GM21528 (cell line): ENCODE measurements around the gene UGT1A7.

Experiments used
- ATAC-seq: cut with Tn5 transposase; IDR thresholded peaks from one replicate; pipeline ENCODE4 v1.9.1; 2021; ENCODE audit warnings: mild to moderate bottlenecking, moderate library complexity; ENCODE audit not compliant: unreplicated experiment, low FRiP score

Gene UGT1A7

DNA sequence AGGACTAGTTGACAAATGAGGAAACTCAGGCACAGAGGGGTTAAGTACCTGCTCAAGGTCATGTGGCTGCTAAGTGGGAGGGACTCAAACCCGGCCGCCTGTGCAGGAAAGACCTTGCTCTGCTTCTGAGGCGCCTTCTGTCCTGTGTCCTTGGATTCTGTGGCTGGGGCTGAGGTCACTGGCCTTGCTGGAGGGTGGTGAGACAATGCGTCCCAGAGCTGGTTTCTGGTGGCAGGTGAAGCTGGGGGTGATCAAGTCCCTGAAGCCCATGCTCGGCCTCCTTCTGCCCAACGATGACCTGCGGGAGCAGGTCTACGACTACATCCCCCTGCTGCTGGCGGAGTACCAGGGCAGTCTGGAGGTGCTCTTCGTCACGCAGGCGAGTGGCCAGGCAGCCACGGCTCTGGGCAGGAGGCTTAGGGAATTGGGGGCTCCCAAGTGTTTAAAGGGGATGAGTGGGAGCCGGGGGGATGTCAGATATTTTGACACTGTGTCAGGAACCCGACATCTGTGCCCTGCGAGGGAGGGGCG is 112.5 kb downstream of the UGT1A7 start:
- no peak for ATAC-seq

DNA sequence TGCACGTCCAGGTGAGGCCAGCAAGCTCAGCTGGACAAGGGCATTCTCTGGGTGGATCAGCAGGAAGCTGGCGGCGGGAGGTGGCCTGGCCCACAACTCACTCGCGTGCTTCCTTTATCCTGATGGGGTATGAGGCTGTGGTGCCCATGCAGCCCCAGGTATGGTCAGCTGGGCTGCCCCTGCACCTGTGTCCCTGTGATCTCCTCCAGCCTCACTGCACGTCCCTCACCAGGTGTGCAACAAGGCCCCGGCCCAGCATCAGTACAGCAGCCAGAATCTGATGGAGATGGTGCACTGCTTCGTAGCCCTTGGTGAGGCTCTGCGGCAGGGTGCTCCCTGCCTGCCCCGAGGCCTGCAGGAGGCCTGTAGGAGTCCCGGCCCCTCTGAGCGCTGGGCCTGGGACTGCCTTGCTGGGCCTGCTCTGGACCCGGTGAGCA is 114.1 kb downstream of the UGT1A7 start:
- no peak for ATAC-seq

DNA sequence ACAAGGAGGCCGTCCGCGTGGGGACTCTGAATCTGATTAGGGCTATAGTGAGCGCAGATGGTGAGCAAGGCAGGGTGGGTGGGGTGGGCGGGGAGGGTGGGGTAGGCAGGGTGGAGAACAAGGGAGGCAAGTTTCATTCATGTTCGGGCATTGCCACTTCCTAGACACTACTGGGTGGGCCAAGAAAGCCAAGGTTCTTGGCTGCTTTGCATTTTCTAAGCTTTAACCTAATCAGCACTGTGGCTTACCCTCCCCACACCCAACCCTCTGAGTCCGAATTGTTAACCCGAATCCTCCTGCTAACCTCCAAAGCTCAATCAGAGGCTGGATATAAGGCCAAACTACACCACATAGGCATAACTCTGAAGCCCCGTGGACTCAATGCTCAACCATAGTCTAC is 114.6 kb downstream of the UGT1A7 start:
- no peak for ATAC-seq

DNA sequence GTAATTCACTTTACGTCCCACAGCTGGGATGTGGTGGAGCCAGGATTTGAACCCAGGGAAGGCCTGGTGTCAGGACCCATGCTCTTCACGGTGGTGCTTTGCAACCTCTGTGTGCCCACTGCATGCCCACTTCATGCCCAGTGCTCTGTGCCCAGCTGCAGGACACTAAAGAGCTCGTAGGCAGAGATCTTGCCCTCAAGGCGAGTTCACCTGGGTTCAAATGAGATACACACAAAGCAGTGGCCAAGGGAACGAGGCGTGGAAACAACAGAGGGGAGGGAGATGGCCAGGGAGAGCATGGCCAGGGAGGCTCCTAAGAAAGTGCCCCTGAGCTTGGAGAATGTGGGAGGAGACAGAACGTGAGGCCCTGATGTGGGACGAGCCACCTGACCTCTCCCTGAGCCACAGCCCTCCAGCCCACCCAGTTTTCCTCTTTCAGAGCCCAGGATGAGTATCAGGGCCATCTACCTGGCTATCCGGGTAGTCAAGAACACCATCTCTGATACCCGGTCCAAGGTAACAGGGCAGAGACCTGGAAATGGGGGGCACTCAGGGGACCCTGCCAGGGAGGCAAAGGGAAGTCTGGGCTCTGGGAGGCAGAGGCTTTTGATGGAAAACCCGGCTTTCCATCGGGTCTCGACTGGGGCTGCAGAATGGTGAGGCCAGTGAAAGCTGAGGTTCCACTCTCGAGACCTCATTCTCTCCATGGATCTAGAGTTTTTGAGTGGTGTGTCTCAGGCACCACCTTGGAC is 116.8 kb downstream of the UGT1A7 start:
- ATAC-seq = no peak

DNA sequence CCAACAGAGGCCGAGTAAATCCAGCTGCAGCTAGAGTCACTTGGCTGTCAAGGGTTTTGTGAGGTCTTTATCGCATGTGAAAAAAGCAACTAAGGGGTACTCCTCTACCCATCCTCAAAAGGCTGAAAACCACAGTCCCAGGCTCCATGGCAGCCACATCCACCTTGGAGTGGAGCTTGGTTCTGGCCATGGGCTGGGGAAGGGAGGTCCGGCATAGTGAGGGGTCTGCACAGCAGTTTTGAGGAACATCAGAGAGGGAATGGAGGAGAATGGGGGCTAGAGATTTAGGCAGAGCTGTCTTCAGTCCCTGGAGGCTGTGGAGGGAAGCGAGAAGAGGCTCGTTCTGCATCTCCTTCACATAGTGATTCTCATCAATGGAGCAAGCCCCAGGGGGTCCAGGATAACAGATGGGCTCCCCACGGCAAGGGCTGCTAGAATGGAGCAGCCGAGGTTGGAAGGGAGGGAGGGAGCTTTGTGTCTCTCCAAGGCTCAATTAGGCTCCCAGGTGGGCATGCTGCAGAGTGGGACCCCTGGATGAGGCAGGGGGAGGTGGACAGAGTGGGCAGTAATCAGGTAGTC is 117.5 kb downstream of the UGT1A7 start:
- no peak for ATAC-seq

DNA sequence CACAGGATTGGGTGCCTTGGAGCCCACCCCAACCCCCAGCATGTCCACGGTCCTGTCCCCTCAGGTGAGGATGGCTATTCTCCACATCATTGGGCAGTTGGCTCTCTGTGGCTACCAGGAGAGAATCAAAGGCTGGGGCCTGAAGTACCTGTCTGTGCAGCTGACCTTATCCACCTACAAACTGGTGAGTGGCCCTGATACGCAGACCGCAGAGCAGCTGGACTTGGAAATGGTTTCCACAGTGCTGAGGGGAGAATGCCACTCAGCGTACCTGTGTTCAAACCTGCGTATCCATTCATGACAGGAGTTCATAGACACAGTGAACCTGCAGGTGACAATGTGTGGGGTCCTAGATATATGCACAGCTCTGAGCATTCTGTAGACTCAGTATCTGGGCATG is 118.0 kb downstream of the UGT1A7 start:
- ATAC-seq = no peak

DNA sequence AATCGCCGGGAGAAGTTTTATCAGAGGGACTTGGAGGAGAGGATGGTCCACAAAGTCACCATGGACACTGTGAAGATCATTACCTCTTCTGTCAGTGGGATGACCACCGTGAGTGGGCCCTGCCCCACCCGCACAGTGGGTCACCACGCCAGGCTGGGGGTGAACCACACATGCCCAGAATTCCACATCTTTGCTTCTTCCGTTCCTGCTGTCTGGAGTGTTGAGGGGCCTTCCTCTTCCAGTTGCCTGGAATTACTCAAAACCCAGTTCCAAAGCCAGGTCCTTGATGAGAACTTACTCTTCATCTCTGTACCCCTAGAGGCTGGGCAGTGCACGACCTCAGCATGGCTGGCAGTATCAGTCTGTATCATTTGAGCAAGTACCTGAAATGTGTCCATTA is 118.5 kb downstream of the UGT1A7 start:
- ATAC-seq = no peak

DNA sequence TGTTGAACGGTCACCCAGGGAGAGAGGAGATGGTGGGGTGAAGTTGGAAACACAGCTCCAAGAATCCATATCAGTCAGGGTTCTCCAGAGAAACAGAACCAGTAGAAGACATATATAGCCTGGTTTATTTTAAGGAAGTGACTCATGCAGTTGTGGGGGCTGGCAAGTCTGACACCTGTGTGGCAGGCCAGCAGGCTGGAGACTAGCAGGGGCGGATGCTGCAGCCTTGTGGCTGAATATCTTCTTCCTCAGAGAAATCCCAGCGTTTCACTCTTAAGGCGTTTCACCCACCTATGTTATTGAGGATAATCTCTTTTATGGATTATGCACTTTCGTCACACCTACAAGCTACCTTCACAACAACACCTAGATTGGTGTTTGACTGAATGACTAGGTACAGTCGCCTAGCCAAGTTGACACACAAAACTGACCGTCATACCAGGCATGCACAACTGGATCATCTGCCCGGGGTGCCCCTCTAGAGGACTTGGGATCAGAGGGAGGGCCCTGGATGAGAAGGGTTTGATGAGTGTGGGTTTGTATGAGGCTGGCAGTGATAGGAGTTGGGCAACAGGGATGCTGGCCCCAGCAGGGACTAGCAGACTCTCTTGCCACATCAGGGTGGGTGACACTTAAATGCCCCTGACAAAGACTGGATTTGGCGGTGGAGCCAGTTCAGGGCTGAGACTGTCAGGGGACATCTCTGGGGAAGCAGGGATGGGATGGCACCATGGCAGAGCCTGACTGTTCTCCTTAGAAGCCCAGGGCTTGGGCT is 119.8 kb downstream of the UGT1A7 start:
- no peak for ATAC-seq

DNA sequence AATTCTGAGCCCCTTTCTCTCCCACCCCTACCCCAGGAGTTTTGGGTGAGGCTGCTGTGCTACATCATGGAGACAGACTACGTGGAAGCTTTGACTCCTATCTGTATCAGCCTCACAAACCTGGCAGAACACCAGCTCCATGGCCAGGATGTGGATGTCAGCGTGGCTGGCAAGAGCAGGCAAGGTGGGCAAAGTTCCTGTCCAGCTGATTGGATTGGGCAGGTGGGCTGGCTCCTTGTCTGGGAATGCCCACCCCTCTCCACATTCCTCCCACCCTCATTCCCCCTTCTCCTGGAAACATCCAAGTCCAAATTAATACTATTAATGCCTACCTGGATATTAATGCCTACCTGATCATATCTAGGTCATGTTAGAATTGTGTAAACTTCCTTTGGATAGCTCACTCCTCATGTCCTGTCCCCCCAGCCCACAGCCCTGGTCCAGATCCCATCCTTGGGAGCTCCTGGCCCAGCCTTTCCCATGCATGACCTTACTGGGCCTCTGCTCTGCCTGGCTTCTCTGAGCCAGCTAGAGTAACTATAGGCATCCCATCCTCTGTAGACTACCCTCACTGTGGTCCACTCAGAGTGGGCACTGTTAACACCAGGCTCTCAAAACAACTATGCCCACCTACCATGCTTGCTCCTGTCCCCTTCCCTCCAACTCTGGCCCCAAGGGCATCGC is 120.6 kb downstream of the UGT1A7 start:
- ATAC-seq = no peak

DNA sequence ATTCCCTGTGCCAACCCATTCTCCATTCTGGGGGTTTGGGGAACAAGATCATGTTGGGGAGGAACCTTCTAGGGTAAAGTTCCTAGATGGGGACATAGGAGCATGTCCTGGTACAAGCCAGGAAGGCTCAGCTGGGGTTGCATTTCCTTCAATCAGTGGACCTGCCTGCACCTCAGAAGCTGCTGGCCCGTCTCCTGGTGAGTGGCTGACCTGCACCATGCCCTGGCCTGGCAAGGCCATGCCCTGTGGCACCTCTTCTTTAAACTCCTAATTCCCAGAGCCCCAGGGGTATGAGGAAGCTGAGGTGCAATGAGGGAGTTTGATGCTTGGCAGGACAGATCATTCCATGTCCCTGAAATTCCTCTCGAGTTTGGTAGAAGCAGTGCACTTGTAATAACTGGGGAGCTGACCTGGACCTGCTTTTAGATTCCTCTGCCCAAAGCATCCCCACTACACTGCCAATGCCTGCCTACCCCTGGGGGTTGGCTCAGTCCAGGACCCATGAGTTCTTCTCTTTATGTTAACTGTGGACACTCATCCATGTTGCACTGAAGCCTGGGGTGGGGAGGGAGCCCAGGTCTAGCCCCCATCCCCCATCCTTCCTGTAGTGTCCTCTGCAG is 121.7 kb downstream of the UGT1A7 start:
- no peak for ATAC-seq

DNA sequence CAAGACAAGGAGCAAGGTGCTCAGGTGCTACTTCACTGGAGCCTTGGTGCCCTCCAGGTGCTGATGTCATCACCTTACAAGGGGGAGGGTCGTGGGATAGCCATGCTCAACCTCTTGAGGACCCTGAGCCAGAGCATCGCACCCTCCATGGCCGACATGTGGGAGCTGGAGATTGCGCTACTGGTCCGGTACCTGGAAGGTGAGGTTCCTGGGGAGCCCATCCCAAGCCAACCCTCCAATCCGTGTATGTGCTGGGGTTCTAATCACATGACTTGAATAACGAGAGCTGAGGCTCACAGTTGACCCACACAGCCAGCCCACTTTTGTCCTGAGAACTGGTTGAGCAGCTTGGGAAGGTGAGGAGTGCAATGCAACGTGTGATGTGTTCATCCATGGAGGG is 122.3 kb downstream of the UGT1A7 start:
- no peak for ATAC-seq

DNA sequence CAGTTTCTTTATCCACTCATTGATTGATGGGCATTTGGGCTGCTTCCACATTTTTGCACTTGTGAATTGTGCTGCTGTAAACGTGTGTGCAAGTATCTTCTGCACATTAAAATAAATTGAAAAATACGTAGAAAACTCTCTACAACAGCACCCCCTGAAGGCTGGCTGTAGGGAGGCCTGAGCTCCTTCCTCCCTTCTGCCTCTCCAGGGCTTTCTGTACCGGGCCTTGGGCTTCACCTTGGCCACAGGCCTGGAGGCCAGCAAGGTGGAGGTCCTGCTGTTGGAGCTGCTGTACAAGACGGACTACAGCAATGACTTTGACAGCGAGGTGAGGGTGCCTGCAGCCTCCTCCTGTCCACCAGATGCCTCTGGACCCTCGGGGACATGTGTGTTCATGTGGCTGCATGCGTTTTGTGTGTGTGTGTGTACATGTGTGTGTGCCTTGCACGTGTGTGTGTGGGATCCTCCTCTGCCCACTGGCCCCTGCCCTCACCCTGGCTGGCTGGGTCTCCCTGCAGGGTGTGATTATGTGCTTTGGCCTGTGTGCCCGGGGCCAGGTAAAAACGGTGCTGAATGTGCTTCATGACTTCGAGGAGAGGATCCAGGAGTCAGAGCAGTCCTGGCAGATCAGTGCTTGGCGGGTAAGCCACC is 125.6 kb downstream of the UGT1A7 start:
- no peak for ATAC-seq

DNA sequence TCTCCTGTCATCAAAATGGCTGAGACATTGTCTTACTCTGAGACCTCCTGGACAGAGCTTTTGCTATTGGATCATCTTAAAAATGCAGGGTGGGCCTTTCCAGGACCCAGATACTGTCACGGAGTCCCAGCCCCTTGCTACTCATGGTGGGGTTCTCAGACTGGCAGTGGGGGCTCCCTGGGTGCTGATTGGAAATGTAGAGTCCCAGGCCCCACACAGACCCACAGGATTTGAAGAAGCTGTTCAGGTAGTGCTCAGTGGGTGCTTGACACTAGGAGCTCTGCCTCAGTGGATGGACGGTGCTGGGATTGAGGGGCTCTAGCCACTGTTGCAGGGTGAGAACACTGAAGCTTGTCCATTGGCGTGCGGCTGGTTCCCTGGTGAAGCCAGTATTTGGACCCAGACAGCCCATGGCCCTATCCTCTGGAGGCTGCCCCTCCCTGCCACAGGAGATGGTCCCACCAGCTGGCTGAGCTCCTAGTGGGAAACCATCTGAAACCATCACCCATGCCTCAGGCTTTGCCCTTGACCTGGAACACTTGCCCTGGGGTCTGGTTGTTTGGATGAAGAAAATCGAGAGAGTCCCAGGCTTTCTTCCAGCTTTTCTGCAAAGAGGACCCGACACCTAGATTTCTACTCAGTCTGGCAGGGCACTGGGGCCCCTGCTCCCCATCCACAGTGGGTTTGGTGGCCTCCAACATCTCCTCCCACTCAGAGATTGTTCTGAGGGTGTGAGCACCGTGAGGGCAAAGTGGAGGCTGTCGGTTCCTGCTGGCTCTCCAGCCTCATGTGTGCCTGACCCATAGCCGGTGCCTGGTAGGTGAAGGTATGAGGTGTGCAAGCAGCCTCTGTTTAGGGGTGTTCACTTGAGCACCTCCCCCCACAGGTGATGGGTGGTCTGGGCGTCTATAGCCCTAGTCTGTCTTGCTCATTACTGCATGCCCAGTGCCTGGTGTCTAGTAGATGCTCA is 126.5 kb downstream of the UGT1A7 start:
- ATAC-seq = no peak

DNA sequence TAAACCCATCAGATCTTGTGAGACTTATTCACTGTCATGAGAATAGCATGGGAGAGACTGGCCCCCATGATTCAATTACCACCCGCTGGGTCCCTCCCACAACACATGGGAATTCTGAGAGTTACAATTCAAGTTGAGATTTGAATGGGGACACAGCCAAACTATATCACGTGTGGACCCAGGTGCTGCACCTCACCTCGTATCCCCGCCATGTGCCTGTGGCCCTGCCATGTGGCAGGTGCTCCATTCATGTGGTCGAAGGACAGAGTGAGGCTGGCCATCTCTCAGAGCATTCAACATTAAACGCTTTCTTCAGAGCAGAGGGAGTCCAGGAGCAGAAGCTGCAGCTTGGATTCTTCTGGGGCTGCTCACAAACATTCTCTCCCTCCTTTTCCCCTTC is 128.7 kb downstream of the UGT1A7 start:
- no peak for ATAC-seq

DNA sequence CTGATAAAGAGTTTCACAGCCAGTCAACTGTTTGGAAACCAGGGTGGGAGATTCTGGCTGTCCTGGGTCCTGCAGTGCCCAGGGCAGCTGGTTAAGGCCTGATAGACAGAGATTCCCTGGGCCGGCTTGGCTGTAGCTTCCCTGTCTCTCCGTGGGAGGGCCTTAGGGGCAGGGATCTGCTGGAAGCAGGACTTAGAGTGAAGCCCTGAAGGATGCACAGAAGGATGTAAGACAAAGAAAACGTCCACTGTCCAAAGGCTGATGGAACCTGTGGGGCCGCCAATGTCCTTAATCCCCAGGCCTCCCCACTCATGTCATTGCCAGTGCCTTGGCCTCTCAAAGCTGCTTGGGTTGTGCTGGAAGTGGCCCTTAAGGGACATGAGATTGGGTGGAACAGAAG is 129.4 kb downstream of the UGT1A7 start:
- ATAC-seq = no peak

DNA sequence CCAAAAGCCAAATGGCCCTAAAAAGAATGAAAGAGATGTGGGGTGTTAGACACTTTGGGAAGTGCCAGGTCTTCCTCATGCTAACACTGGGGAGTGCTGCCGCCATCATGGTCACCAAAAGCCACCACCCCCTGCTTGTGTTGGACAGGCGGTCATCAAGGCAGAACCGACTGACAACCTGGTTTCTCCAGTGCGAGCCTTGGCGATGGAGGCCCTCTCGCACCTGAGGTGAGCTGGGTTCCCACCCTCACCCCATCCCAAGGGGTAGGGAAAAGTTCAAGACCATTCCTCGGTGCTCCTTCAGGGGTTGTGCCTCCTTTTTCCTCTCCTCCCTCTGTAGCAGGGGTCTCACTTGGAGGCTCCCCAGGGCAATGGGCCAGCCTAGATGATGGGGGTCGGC is 130.0 kb downstream of the UGT1A7 start:
- ATAC-seq = no peak

DNA sequence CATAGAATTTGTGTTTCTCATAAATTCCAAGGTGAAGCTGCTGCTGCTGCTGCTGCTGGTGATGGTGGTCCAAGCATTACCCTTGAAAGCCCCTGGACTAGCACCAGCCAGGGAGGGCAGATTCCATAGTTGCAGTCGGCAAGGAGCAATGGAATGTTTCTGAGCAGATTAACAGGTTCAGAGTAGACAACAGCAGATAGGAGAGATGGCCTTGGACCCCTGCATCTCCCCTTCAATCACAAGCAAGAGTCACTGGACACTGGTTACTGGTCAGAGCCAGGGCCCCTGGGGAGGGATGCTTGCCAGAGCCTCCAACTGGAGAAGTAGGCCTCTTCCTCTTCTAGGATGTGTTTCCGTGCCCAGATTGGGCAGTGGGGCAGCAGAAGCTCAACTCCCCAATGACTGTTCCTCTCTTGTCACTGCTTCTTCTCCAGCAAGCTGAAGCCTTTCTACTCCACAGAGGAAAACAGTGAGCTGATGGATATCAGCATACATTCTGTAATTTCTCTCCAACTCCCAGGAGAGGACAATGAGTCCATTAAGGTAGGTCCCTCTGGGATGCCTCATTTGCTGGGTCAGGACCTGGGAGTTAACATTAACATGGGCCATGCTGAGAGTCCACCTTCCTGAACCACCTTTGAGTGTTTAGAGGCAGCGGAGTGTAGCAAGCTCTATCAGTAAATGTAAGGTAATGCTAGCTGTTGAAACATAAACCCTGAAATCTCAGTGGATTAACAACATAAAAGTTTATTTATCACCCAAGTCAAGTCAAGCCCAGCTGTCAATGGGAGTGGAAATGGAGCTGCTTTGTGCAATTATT is 131.7 kb downstream of the UGT1A7 start:
- no peak for ATAC-seq
